HG02588 (cell line): ENCODE data around the gene MACROD1.

ENCODE experiments used
- ATAC-seq: cut with Tn5 transposase; IDR thresholded peaks from one replicate; pipeline ENCODE4 v1.9.1; 2021; ENCODE audit warnings: mild to moderate bottlenecking, moderate library complexity; ENCODE audit not compliant: unreplicated experiment

MACROD1 gene

GRCh38 chr11:64003807-64004589 lies 161.9 kb downstream of the MACROD1 start:
- no peak for ATAC-seq

- no peak for ATAC-seq
These were observed 164.2 kb downstream of the MACROD1 start for GRCh38 chr11:64001484-64002420.

GRCh38 chr11:64000740-64001483 lies 165.0 kb downstream of the MACROD1 start:
- ATAC-seq: no peak

- ATAC-seq: peak; percentile 56
These were observed 165.7 kb downstream of the MACROD1 start for GRCh38 chr11:64000026-64000739.

GRCh38 chr11:63999349-64000025 lies 166.4 kb downstream of the MACROD1 start:
- ATAC-seq: no peak

- ATAC-seq: no peak
These were observed 167.2 kb downstream of the MACROD1 start for GRCh38 chr11:63998558-63999348.

GRCh38 chr11:63997801-63998337 lies 168.0 kb downstream of the MACROD1 start:
- no peak for ATAC-seq

- no peak for ATAC-seq
These were observed 168.7 kb downstream of the MACROD1 start for GRCh38 chr11:63997104-63997700.

- ATAC-seq: no peak
These were observed 169.4 kb downstream of the MACROD1 start for GRCh38 chr11:63996512-63996911.

- ATAC-seq: no peak
These were observed 171.9 kb downstream of the MACROD1 start for GRCh38 chr11:63993993-63994392.

GRCh38 chr11:63993100-63993499 lies 172.8 kb downstream of the MACROD1 start:
- no peak for ATAC-seq

- no peak for ATAC-seq
These were observed 174.4 kb downstream of the MACROD1 start for GRCh38 chr11:63991558-63991957.

- ATAC-seq: no peak
These were observed 178.9 kb downstream of the MACROD1 start for GRCh38 chr11:63986932-63987513.

- peak; percentile 89 for ATAC-seq
These were observed 179.6 kb downstream of the MACROD1 start, which contains the start of gene OTUB1 for GRCh38 chr11:63986156-63986931. OTUB1 (plus strand) TSS chr11:63986438; CDS start chr11:63986457, 19 bp downstream.

GRCh38 chr11:63985812-63986155 lies 180.1 kb downstream of the MACROD1 start:
- ATAC-seq: no peak

- no peak for ATAC-seq
These were observed 186.5 kb downstream of the MACROD1 start for GRCh38 chr11:63979426-63979825.

GRCh38 chr11:63978551-63979239 lies 187.2 kb downstream of the MACROD1 start:
- no peak for ATAC-seq
